Lung (tissue), 12 donors: ENCODE data around the gene LRIF1. TPM values are rescaled to one million over a fixed set of nuclear protein-coding genes. Genes with fewer than 3 reads are reported as not detected.

Experiments used
- ATAC-seq: fragments of 200-7000 bp; cut with Tn5 transposase; one replicate; pipeline ENCODE4 v1.9.1; 2020; ENCODE audit warnings: moderate number of reproducible peaks; ENCODE audit not compliant: insufficient read depth, low FRiP score
- DNase-seq, 3 donors: peaks; one replicate each; pipeline ENCODE4 v3.0.0-alpha.2; 2013 to 2017
- H3K27ac ChIP-seq, 2 donors: one replicate each; pipeline ENCODE4 v1.5.1; 2013; ENCODE audit warnings: mild to moderate bottlenecking in 2 of 2, moderate library complexity in 2 of 2, control low read depth in 1 of 2, inconsistent platforms in 1 of 2, low read depth in 1 of 2, low read length in 1 of 2
- H3K27me3 ChIP-seq, 3 donors: one replicate each; pipeline ENCODE4 v1.5.1; 2013; ENCODE audit warnings: low read length in 2 of 3; ENCODE audit not compliant: control insufficient read depth in 3 of 3, insufficient read depth in 3 of 3
- H3K36me3 ChIP-seq, 4 donors: one replicate each; pipeline ENCODE4 v1.5.1; 2013; ENCODE audit warnings: low read length in 4 of 4, mild to moderate bottlenecking in 1 of 4, moderate library complexity in 1 of 4; ENCODE audit not compliant: control insufficient read depth in 4 of 4, insufficient read depth in 4 of 4
- H3K4me1 ChIP-seq, 5 donors: one replicate each; pipeline ENCODE4 v1.5.1; 2013; ENCODE audit warnings: low read length in 5 of 5, mild to moderate bottlenecking in 2 of 5, moderate library complexity in 1 of 5; ENCODE audit not compliant: control insufficient read depth in 5 of 5, insufficient read depth in 5 of 5
- H3K4me3 ChIP-seq: one replicate; pipeline ENCODE4 v1.5.1; 2013; ENCODE audit warnings: mild to moderate bottlenecking, control low read depth, moderate library complexity
- H3K9ac ChIP-seq, 2 donors: one replicate each; pipeline ENCODE4 v1.5.1; 2013; ENCODE audit warnings: low read length in 2 of 2, control low read depth in 1 of 2; ENCODE audit not compliant: insufficient read depth in 1 of 2
- H3K9me3 ChIP-seq, 4 donors: one replicate each; pipeline ENCODE4 v1.5.1; 2013; ENCODE audit warnings: low read length in 3 of 4, mild to moderate bottlenecking in 1 of 4, moderate library complexity in 1 of 4; ENCODE audit not compliant: control insufficient read depth in 4 of 4, insufficient read depth in 3 of 4
- WGBS, 2 donors: extraction: QIAGEN DNeasy Blood & Tissue Kit; methylation state at CpG; one replicate each; pipeline ENCODE4 v1.1.7; 2013; 5-methylcytosine and 5-hydroxymethylcytosine counted together
- polyA plus RNA-seq, 2 donors: library from polyadenylated mRNA; stranded (reverse); fragments of 200-250 nt; gene quantifications; one replicate each; pipeline ENCODE4 v1.2.1, GENCODE V29; 2013
- total RNA-seq, 2 donors: library from RNA; depleted of rRNA in 1 of 2; stranded (reverse); fragments of >200 nt in 1 of 2; gene quantifications; one replicate each; pipeline ENCODE4 v1.2.1, GENCODE V29; 2014 to 2021
- TF ChIP-seq, protein P1 (sequence below): IDR thresholded peaks from 2 replicates; pipeline ENCODE4 v1.5.1; 2012; ENCODE audit warnings: mild to moderate bottlenecking; ENCODE audit errors: control extremely low read depth, extremely low read depth
- donor health status: control.
- donor health status: control.
- donor health status: Bipolar disorder and iron deficiency.
- donor health status: healthy.
- donor health status: DM: yes; HTN: yes; CAD: no.

The LRIF1 gene
- total and polyA plus RNA-seq, 4 donors: 8.5 to 12.2 (median 9.1) TPM

DNA sequence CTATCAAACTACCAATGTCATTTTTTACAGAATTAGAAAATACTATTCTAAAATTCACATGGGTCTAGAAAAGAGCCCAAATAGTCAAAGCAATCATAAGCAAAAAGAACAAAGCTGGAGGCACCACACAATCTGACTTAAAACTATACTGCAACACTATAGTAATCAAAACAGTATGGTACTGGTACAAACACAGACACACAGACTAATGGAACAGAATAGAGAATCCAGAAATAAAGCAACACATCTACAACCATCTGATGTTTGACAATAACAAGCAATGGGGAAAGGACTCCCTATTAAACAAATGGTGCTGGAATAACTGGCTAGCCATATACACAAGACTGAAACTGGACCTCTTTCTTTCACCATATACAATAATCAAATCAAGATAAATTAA lies 50.9 kb downstream of the LRIF1 start:
- Histone ChIP-seq H3K27me3 (no peaks in the 10 kb centered on the region), H3K9ac (no peak overlapping the region), H3K4me1 (no peaks in the 10 kb centered on the region), H3K9me3 (peaks cover 0 to 3% (median 0%) of the 10 kb centered on the region in 4 donors), H3K4me3 (no peak overlapping the region), H3K27ac (no peak overlapping the region), H3K36me3 (no peaks in the 10 kb centered on the region)
- ATAC-seq (no peak), DNase-seq (no peak)
- TF ChIP-seq, protein P1, sequence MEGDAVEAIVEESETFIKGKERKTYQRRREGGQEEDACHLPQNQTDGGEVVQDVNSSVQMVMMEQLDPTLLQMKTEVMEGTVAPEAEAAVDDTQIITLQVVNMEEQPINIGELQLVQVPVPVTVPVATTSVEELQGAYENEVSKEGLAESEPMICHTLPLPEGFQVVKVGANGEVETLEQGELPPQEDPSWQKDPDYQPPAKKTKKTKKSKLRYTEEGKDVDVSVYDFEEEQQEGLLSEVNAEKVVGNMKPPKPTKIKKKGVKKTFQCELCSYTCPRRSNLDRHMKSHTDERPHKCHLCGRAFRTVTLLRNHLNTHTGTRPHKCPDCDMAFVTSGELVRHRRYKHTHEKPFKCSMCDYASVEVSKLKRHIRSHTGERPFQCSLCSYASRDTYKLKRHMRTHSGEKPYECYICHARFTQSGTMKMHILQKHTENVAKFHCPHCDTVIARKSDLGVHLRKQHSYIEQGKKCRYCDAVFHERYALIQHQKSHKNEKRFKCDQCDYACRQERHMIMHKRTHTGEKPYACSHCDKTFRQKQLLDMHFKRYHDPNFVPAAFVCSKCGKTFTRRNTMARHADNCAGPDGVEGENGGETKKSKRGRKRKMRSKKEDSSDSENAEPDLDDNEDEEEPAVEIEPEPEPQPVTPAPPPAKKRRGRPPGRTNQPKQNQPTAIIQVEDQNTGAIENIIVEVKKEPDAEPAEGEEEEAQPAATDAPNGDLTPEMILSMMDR: no peak

DNA sequence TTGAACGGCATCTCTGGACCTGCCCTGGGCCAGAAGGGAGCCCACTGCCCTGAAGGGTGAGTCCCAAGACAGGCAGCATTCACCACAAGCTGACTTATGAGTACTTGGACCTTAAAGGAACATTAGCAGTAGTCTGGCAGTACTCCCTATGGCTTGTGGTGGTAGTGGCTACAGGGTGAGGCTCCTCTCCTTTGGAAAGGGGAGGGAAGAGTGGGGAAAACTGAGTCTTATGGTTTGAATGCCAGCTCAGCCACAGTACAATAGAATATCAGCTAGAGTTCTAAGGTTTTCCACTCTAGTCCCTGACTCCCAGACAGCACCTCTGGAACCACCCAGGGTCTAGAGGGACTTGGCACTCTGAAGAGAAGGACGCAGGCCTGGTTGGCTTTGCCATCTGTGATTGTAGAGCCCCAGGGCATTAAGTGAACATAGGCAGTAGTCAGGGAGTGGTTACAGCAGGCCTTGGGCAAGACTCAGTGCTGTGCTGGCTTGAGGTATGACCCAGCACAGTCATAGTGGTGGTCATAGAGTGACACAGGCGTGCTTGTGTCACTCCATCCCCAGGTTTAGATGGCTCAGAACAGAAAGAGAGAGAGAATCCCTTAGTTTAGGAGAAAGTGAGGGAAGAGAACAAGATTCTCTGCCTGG lies 59.7 kb downstream of the LRIF1 start:
- TF ChIP-seq, protein P1: no peak
- H3K27me3 ChIP-seq: no peaks in the 10 kb centered on the region
- ATAC-seq (no peak), DNase-seq (no peak)
- no peak overlapping the region for H3K9ac ChIP-seq
- 83 to 84% methylated on average over 3 of the region's 3 CpGs for WGBS, 2 donors
- no peaks in the 10 kb centered on the region for H3K36me3 ChIP-seq
- H3K9me3 ChIP-seq: peaks cover 0 to 3% (median 0%) of the 10 kb centered on the region in 4 donors
- no peaks in the 10 kb centered on the region for H3K4me1 ChIP-seq
- no peak overlapping the region for H3K27ac ChIP-seq
- no peak overlapping the region for H3K4me3 ChIP-seq

DNA sequence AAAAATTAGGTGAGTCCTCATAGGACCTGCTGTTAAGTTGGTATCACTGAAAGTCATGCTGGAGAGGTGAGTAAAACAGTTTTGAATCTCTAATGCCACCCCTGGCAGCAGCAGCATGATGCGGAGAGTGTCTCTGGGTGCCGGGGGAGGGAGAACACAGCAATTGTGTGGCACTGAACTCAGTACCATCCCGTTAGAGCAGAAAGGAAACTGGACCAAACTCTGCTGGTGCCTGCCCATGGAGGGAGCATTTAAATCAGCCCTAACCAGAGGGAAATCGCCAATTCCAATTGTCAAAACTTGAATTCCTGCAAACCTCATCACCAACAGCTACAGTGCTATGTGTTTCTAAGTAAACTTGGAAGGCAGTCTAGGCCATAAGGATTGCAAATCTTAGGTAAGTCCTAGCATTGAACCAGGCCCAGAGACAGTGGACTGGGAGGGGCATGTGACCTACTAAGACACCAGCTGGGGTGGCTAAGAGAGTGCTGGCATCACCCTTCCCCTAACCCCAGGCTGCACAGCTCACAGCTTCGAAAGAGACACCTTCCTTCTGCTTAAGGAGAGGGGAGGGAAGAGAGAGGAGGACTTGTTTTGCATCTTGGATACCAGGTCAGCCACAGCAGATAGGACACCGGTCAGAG lies 60.8 kb downstream of the LRIF1 start:
- TF ChIP-seq, protein P1: no peak
- H3K27me3 ChIP-seq: no peaks in the 10 kb centered on the region
- no peak for ATAC-seq
- 81 to 93% methylated on average over 6 of the region's 6 CpGs for WGBS, 2 donors
- DNase-seq: no peak
- no peak overlapping the region for H3K9ac ChIP-seq
- peaks cover 0 to 3% (median 0%) of the 10 kb centered on the region in 4 donors for H3K9me3 ChIP-seq
- H3K36me3 ChIP-seq: no peaks in the 10 kb centered on the region
- no peak overlapping the region for H3K4me3 ChIP-seq
- H3K27ac ChIP-seq: no peak overlapping the region
- H3K4me1 ChIP-seq: no peaks in the 10 kb centered on the region

DNA sequence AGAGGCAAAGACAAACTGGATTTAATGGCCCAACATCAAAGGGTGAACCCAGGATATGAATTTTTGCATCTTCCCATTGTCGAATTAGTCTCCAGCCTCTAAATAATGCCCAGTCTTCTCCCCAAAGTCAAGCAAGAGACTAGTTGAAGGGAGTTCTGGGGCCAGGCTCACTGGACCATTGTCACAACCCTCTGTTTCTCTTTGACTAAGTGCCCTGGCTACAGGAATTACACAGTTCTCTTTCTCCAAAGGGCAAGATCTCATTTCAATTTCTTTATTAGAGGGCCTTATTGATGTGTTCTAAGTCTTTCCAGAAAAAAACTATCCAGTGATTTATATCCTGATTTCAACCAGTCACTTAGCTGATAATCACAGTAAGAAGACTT lies 64.3 kb downstream of the LRIF1 start:
- no peaks in the 10 kb centered on the region for H3K27me3 ChIP-seq
- DNase-seq (no peak), ATAC-seq (no peak)
- no peaks in the 10 kb centered on the region for H3K4me1 ChIP-seq
- WGBS, 2 donors: 85 to 92% methylated on average over 1 of the region's 1 CpG
- no peak overlapping the region for H3K4me3 ChIP-seq
- H3K9me3 ChIP-seq: peaks cover 0 to 3% (median 0%) of the 10 kb centered on the region in 4 donors
- no peak overlapping the region for H3K9ac ChIP-seq
- TF ChIP-seq, protein P1: no peak
- no peaks in the 10 kb centered on the region for H3K36me3 ChIP-seq
- H3K27ac ChIP-seq: no peak overlapping the region
